ENCODE measurements around the gene CACNA1S.

The CACNA1S gene

DNA sequence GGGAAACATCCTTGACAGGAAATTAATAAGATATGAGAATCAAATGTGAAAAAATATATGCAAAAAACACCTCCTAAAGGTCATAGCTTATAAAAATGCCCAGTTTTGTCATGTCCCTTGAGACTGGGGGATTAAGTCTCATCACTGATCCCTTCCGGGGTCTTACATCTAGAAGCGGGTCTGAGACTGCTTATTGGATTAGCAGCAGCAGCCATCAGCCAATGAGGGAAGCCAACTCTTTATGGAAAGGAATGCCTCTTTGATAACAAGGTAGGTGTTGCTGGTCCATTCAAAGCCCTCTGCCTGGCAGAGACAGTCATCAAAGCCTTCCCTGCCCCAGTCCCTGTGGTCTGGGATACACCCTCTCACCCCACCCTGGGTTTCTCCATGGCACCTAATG, 3.9 kb upstream of the CACNA1S start:
- no peak for DNase-seq (ENCODE audit: low spot score)

DNA sequence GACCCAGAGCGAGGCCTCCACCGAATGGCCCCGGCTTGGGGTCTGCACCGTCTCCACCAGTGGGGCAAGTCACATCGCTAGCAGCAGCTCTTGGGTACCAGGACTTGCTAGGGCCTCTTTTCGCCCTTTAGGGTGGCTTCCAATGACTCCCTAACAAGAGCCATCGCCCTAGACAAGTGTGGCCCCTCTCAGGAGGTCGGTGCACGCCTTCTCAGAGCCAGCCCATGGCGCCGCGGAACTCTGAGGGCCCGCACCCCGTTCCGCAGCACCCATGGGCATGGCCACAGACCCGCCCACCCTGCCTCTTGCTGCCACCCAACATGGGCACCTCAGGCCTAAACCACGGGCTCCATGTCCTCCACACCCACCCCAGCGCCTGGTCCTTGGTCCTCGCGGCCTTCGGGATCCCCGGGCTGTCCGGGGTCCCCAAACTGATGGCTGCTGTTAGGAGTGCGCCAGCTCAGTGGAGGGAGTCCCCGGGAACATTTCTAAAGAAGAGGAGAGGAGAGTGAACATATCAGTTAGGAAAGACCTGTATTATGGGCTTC, 3.2 kb upstream of the CACNA1S start:
- no peak for DNase-seq (ENCODE audit: low spot score)

DNA sequence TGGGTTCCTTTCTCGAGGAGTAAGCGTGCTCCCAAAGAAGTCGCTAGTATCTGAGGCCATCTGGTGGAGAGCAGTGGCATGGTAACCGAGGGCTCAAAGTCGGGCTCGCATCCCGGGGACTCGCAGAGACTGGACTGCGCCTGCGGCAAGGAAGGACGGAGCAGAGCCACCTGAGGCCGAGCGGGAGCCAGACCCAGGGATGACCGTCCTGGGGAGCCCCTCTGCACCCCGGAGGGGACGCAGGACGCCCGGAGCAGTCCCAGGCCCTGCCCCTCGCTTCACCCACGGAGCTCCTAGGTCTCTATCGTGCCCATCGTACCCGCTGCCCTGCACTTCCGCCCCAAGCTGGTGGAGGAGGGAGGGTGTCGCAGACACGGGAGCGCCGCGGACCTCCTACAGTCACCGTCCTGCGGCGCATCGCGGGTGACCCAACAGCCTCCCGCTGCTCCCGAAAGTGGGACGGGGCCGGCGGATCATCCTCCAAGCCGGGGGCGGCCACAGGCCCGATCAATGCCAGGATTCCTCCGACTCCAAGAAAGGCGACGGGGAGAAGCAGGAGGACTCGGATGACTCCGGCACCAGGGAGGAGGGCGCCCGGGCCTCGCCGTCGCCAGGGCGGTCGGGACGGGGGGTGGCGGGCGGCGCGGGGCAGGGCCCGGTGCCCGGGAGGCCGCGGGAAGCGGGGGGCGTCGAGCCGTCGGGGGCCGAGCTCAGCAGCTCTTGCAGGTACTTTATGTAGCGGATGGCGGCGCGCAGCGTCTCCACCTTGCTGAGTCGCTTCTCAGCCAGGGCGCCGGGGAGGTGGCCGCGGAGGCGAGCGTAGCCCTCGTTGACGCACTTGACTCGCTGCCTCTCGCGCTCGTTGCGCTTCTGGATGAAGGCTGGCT, 2.3 kb upstream of the CACNA1S start:
- peak; percentile 94 for DNase-seq (ENCODE audit: low spot score)

DNA sequence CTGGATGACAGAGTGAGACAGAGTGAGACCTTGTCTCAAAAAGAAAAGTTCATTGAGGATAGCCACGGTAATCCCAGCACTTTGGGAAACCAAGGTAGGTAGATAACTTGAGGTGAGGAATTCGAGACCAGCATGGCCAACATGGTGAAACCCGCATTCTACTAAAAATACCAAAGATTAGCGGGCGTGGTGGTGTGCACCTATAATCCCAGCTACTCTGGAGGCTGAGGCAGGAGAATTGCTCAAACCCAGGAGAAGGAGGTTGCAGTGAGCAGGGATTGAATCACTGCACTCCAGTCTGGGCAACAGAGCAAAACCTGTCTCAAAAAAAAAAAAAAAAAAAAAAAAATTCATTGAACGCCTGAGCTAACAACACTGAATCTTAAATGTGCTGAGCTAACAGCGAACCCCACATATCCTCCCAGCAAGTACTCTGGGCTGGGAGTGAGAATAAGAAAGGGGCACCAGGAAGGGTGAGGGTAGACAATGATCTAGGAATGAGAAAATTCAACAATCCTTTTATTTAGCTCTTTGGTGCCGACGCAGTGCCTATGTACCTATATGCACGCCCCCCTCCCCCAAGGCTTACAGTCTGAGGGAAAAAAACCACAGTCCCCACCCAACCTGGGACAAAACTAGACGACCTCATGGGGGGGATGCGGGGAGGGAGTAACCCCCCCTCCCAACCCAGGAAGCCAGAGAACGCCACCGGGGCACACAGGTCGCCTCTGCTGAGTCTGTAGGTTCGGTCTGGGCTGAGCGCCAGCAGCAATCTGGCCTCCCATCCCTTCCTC, 1.4 kb upstream of the CACNA1S start:
- DNase-seq (ENCODE audit: low spot score): peak; percentile 2

DNA sequence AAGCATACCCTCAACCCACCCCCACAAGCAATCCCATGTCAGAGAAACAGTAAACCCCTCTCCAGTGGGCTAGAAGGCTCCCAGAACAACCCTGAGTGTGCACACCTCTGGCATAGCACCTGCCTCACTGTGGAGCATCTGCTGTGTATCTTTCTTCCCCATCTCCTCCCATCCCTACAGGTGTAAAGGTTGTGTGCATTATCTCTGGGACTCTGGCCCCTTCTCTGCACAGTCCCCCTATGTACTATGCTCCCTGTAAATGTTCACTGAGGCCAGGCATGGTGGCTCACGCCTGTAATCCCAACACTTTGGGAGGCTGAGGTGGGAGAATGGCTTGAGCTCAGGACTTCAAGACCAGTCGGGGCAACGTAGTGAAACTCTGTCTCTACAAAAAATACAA, 700 bp upstream of the CACNA1S start:
- no peak for DNase-seq (ENCODE audit: low spot score)

DNA sequence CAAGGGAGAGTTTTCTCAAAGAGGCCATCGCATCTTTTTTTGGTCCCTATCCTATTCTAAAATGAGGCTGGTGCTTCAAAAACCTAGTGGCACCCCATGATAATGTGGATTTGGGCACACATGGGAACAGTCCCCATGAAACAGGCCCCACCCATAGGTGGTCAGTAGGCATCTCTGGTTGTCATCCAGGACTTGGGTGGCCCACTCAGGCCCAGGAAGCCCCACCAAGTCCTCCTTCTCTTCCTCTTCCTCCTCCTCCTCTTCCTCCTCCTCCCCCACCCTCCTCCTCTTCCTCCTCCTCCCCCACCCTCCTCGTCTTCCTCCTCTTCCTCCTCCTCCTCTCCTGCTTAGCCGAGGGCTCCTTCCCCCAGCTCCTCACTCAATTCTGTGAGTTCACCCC, 554 bp downstream of the CACNA1S start:
- DNase-seq (ENCODE audit: low spot score): no peak

DNA sequence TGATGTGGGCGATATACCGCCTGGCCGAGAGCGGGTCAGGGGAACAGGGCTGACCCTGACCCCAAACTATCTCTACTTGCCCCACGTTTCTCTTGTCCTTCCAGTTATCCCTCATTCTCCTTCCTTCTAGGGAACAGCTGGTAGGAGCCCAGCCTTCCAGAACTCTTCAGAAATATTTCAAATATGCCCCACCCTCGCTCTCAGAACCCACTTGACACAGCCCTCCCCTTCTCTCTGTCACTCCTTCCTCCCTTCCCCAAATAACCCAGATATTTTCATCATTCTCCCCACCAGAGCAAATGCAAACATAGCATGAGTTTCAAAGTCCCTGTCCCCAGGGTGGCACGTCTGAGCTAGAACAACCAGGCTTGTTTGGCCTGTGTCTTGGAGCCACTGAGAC, 1.1 kb downstream of the CACNA1S start:
- DNase-seq (ENCODE audit: low spot score): no peak

DNA sequence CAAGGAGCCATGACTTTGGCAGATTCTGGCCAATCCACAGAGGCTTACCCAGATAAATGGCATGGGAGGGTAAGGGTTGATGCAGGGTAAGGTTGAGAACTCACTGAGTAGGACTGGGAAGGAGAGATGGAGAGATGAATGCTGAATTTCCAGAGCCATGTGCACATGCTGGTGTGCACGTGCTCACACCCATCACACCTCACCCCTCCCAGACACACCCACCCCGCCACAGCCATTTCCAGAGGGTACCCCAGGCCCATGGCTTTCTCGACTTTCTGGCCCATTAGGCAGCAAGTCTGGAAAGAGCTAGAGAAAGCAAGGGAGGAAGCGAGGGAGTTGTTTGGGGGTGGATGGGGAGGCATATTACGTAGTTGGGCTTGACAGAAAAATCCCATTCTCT, 1.6 kb downstream of the CACNA1S start:
- no peak for DNase-seq (ENCODE audit: low spot score)

DNA sequence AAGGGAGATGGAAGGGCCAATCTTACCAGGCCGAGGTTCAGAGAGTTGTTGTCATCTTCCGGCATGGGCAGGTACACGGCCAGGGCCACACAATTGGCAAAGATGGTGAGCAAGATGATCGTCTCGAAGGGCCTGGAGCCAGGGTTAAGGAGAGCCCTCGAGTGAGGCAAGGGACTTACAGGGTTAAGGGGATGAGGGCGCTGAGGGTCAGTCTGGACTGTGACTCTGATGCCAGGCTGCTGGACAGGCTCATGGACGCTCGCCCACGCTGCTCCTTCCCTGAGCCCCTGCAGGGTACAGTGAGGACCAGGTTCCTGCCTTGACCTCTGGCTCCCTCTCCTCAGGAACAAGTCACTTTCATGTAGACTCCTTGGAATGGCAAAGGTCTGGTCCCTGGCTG, 2.1 kb downstream of the CACNA1S start:
- no peak for DNase-seq (ENCODE audit: low spot score)

DNA sequence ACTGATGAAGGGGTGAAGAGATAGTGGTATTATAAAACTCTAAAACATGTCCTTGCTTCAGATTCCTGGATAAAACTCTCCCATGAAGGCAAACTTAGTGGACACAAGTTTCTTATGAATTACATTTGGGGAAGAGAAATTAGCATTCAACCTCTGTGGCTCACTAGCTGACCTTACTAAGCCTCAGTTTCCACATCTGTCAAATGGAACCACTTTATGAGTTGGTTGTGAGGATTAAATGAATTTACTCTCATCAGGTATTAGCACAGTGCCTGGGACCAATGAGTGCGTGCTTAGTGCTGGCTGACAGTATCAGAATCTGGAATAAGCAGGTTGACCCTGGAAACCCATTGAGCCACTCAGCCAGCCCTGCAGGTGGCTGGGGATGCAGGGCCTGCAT, 2.6 kb downstream of the CACNA1S start:
- no peak for DNase-seq (ENCODE audit: low spot score)

DNA sequence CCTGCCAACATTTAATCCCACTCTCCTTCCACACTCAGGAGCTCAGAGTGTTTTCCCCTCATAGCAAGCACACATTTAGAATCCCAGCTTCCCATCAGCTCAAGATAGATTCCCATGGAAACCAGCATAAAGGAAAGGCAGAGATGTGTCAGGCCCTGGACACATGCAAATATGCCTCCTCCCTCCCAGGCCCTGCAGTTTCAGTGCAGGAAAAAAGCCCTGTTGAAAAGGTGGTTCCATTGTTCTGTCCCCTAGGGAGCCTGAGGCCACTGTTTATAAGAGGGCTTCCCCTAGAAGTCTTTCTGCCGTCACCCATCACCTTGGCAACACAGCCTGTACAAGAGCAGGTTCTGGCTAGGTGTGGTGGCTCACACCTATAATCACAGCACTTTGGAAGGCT, 3.6 kb downstream of the CACNA1S start:
- DNase-seq (ENCODE audit: low spot score): no peak

DNA sequence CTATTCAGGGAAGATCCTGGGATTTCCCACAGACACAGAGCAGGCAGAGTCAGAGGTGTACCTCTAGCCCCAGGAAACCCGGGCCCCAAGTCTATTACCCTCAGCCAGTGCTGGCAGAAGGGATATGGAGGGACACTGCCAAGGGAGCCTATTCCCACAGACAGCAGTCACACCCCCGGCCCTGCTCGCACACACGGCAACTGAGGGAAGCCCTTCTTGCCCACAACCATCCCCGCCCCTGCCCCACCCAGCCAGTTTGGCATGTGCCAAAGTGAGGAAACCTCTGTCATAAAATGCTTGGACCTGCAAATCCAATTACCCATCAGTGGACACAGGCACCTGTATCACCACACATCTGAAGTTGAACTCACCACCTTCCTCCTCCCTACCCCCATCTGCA, 6.5 kb downstream of the CACNA1S start:
- DNase-seq (ENCODE audit: low spot score): no peak

DNA sequence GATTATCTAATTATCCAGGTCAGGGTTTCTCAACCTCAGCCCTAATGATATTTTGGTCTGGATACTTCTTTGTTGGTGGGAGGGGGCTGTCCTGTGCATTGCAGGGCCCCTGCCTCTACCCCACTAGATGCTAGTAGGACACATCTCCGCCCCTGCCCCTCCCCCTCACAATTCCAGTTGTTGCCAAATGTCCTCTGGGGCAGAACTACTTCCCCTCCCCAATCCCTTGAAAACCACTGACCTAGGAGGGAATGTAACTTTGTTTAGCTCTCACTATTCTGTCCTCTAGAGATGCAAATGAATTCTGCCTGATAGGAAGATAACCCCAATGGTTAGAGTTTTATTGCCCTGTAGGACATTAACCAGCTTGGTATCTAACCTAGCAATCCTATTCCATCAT, 8.1 kb downstream of the CACNA1S start:
- no peak for DNase-seq (ENCODE audit: low spot score)

DNA sequence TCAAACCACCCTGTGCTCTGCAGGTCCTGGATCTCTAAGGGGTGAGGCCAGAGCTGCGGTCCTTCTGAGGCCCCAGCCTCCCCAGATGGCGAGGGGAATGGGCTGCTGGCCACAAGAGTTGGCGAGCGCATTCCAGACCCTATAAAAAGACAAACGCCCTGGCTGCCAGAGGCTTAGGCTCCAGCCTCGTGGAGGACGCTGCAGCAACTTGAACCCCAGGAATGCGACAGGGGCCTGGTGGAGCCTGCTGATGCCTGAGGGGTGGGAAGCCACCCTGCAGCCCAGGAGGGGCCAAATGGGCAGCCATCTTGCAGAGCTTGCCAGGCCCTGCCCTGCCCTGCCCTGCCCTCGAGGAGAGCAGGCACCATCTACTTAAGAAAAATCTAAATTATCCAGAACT, 8.6 kb downstream of the CACNA1S start:
- DNase-seq (ENCODE audit: low spot score): no peak

DNA sequence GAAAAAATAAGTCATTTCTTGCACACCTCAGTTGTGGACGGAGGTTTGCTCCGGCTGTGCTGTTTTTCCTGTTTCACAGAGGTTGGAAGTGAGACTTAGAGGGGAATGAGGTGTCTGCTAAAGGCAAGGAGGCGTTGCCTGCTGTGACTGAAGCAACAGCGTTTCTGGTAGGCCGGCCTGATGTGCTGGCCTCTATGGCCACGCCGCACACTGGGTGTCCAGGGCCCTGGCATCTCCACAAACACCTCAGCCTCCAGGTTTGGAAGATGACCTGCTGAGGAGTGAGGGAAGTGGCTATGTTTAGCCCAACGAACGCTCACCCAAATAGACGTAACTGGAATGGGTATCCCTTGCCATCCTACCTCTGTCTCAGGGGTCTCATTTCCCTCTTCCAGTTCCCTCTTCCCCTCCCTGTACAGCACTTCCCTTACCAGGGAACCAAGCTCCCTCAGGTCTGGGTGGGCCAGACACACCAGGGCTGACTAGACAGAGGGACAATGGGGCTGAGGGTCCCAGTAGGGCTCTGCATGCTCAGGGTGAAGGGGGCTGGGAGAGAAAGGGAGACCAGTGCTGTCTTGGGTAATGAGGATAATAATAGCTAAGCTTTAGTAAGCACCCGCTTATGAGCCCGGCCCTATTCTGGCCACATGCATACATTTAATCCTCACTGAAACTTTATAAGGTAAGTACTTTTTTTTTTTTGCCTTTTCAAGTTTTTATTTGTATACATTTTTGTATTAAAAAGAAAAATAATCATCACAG, 11.9 kb downstream of the CACNA1S start:
- DNase-seq (ENCODE audit: low spot score): no peak

DNA sequence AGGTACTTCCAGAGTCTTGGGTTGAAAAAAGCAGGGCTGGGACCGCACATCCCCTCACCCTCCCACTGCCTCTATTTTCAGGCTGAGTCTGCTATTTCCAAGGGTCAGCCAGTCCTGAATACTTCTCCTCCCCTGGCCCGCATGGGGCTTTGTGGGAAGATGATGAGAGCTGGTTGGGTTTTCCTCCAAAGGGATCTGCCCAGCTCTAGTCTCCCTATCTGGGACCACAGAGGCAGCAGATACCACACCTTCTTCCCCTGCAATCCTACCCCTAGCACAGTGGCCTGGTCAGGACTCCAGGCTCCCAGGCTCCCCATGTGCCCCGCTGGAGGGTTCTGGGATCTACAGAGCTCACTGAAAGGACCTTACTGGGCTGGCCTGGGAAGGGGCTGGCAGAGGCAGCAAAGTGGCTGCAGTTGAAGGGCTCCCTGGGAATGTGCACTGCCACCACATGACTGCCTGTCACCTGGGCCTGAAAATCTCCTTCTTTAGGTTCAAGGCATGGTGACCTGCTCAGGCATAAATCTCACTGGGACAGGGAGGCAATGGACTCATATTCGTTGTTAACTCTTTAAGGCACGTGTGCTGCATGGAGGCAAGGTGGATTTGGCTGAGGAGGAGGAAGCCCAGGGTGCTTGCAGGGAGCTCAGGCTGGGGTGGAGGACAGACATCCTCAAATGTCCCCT, 13.1 kb downstream of the CACNA1S start:
- no peak for DNase-seq (ENCODE audit: low spot score)

DNA sequence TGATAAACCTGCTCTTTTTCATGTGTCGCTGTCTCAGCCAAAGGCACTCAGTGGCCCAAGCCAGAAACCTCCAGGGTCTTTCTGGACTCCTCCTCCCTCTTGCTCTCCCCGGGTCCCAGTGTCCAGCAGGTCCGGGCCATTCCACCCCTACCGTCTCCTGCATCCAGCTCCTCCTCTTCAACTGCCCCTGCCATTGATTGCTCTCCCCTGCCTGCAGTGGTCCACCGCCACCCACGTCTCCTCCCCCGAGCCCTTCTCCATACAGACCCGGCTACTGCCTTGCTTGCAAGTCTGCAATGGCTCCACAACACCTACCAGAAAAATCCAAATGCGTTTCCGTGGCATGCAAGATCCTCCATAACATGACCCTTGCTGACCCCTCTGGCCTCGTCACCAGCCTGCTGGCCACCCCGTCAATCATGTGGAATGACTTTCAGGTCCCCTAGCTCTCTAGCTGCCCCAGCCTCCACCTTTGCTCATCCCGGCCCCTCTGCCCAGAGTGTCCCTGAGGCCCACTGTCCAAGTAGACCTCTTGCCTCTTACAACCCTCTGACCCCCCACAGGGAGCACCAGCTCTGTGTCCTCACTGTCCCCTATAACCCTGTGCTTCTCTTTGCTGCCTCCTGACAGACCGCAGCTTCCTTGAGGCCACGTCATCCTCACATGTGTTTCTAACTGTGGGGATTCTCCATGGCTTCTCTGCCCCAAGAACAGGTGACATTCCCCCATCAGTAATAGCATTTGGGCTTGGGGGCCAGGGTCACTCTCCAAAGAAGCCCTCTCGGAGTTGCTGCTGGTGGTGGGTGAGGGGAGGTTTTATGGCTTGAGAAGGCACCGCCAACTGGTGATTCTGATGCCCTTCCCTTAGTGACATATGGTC, 15.0 kb downstream of the CACNA1S start:
- no peak for DNase-seq (ENCODE audit: low spot score)

DNA sequence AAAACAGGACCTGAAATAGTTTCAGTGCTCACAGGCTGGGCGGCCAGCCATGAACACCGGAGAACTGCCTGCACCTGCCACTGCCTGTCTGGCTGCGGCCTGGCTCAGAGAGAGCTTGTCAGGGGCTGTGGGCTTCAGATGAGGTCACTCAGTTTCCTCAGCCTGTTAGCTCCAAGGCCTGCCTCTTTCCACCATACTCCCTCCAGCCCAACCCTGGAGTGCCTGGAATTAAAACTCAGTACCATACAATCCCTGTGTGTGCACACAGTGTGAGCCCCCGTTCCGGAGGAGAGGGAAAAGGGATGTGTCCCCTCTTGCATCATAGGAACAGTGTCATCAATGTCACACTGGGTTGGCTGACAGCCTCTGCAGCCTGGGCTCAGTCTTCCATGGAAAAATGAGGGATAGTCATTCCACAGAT, 16.2 kb downstream of the CACNA1S start:
- DNase-seq (ENCODE audit: low spot score): peak; percentile 42

DNA sequence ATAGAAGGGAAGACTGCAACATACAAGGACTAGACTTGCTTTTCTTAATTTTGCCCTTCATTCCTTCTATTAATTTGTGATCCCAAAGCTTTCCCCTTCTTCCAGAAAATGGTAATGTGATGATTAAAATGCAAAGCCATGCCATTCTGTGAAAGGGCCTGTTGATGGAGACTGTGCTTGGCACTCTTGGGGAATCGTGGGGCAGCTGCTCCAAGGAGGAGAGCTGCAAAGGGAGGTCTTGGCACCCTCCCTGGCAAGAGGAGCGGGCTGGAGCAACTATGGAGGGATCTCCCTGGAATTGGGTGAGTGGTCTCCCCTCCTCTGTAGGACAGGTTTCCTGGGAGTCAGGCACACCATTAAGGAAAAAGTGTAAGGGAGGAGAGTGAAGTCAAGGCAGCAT, 16.6 kb downstream of the CACNA1S start:
- no peak for DNase-seq (ENCODE audit: low spot score)

DNA sequence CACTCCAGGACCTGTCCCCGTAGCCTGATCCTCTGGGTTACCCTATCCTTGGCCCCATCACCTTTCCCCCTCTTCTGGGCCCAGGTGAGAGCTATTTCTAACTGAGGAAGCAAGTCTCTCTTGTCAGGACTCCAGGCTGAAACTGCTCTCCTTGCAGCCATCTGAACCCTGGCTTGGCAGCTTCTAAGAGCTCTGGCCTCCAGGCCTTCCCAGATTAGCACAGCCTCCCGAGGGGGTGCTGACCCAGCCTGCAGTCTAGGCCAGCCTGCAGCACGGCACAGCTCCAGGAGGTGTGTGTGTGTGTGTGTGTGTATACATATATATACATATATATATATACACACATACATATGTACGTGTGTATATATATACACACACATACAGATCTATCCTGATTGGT, 17.4 kb downstream of the CACNA1S start:
- DNase-seq (ENCODE audit: low spot score): no peak

DNA sequence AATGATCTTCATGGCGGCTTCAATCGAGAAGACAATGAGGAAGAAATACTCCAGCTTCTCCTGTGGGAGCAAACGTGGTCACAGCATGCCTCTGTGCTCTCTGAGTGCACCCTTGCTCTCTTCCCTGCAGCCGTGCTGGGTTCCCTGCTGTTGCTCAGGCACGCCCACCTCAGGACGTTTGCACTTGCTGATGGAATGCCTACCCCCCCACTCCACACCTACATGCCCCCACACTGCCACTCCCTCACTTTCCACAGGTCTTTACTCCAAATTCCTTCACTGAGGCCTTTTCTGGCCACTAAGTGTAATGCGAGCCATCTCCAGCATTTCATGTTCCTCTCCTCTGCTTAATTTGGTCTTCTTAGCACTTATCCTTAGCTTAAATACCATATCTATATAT, 18.3 kb downstream of the CACNA1S start:
- no peak for DNase-seq (ENCODE audit: low spot score)
